ENCODE data around the gene B4GALNT3.

Gene B4GALNT3

GRCh38 chr12:604956-605355, 145.2 kb downstream of the B4GALNT3 start:
- DNase-seq (ENCODE audit: insufficient read length, low spot score) (no peak), FAIRE-seq (peak; percentile 5)
- TF ChIP-seq POLR2AphosphoS5 (IDR thresholded peaks at IDR 0.05; ENCODE audit: low read depth, low read length) (no peak), SPI1 (IDR thresholded peaks at IDR 0.05; ENCODE audit: low read depth, low read length) (no peak), POU2F2 (IDR thresholded peaks at IDR 0.05; ENCODE audit: low read depth, low read length) (no peak), PAX5 (IDR thresholded peaks at IDR 0.05; ENCODE audit: insufficient read depth, low read length, severe bottlenecking) (no peak), TAF1 (IDR thresholded peaks at IDR 0.05; ENCODE audit: low read depth, low read length) (no peak), POLR2A (IDR thresholded peaks at IDR 0.05; ENCODE audit: low read depth, low read length) (no peak)

GRCh38 chr12:607541-608001, 147.8 kb downstream of the B4GALNT3 start:
- FAIRE-seq (peak; percentile 47), DNase-seq (ENCODE audit: insufficient read length, low spot score) (no peak)
- TF ChIP-seq SPI1 (IDR thresholded peaks at IDR 0.05; ENCODE audit: low read depth, low read length), result no peak
- TF ChIP-seq TAF1 (IDR thresholded peaks at IDR 0.05; ENCODE audit: low read depth, low read length), result no peak
- TF ChIP-seq POU2F2 (IDR thresholded peaks at IDR 0.05; ENCODE audit: low read depth, low read length), result no peak
- TF ChIP-seq POLR2AphosphoS5 (IDR thresholded peaks at IDR 0.05; ENCODE audit: low read depth, low read length), result no peak
- no peak for TF ChIP-seq POLR2A (IDR thresholded peaks at IDR 0.05; ENCODE audit: low read depth, low read length)
- no peak for TF ChIP-seq PAX5 (IDR thresholded peaks at IDR 0.05; ENCODE audit: insufficient read depth, low read length, severe bottlenecking)

- no peak for DNase-seq (ENCODE audit: insufficient read length, low spot score)
- FAIRE-seq, result peak; percentile 63
- TF ChIP-seq POLR2A (IDR thresholded peaks at IDR 0.05; ENCODE audit: low read depth, low read length), result no peak
- no peak for TF ChIP-seq SPI1 (IDR thresholded peaks at IDR 0.05; ENCODE audit: low read depth, low read length)
- TF ChIP-seq POU2F2 (IDR thresholded peaks at IDR 0.05; ENCODE audit: low read depth, low read length), result no peak
- TF ChIP-seq POLR2AphosphoS5 (IDR thresholded peaks at IDR 0.05; ENCODE audit: low read depth, low read length), result no peak
- no peak for TF ChIP-seq PAX5 (IDR thresholded peaks at IDR 0.05; ENCODE audit: insufficient read depth, low read length, severe bottlenecking)
- no peak for TF ChIP-seq TAF1 (IDR thresholded peaks at IDR 0.05; ENCODE audit: low read depth, low read length)
These were observed 148.7 kb downstream of the B4GALNT3 start for GRCh38 chr12:608413-608812.

GRCh38 chr12:608921-609320, 149.2 kb downstream of the B4GALNT3 start:
- no peak for TF ChIP-seq POLR2A (IDR thresholded peaks at IDR 0.05; ENCODE audit: low read depth, low read length)
- TF ChIP-seq POLR2AphosphoS5 (IDR thresholded peaks at IDR 0.05; ENCODE audit: low read depth, low read length), result no peak
- no peak for TF ChIP-seq TAF1 (IDR thresholded peaks at IDR 0.05; ENCODE audit: low read depth, low read length)
- TF ChIP-seq POU2F2 (IDR thresholded peaks at IDR 0.05; ENCODE audit: low read depth, low read length), result no peak
- no peak for TF ChIP-seq PAX5 (IDR thresholded peaks at IDR 0.05; ENCODE audit: insufficient read depth, low read length, severe bottlenecking)
- no peak for TF ChIP-seq SPI1 (IDR thresholded peaks at IDR 0.05; ENCODE audit: low read depth, low read length)
- FAIRE-seq (peak; percentile 45), DNase-seq (ENCODE audit: insufficient read length, low spot score) (no peak)

- DNase-seq (ENCODE audit: insufficient read length, low spot score), result no peak
- no peak for TF ChIP-seq POLR2A (IDR thresholded peaks at IDR 0.05; ENCODE audit: low read depth, low read length)
- no peak for TF ChIP-seq POU2F2 (IDR thresholded peaks at IDR 0.05; ENCODE audit: low read depth, low read length)
- no peak for TF ChIP-seq TAF1 (IDR thresholded peaks at IDR 0.05; ENCODE audit: low read depth, low read length)
- TF ChIP-seq SPI1 (IDR thresholded peaks at IDR 0.05; ENCODE audit: low read depth, low read length), result no peak
- no peak for TF ChIP-seq PAX5 (IDR thresholded peaks at IDR 0.05; ENCODE audit: insufficient read depth, low read length, severe bottlenecking)
- no peak for TF ChIP-seq POLR2AphosphoS5 (IDR thresholded peaks at IDR 0.05; ENCODE audit: low read depth, low read length)
- FAIRE-seq, result peak; percentile 31
These were observed 152.0 kb downstream of the B4GALNT3 start for GRCh38 chr12:611721-612120.

- FAIRE-seq (no peak), DNase-seq (ENCODE audit: insufficient read length, low spot score) (no peak)
- TF ChIP-seq TAF1 (IDR thresholded peaks at IDR 0.05; ENCODE audit: low read depth, low read length), result no peak
- no peak for TF ChIP-seq PAX5 (IDR thresholded peaks at IDR 0.05; ENCODE audit: insufficient read depth, low read length, severe bottlenecking)
- TF ChIP-seq POLR2A (IDR thresholded peaks at IDR 0.05; ENCODE audit: low read depth, low read length), result no peak
- TF ChIP-seq POLR2AphosphoS5 (IDR thresholded peaks at IDR 0.05; ENCODE audit: low read depth, low read length), result no peak
- no peak for TF ChIP-seq POU2F2 (IDR thresholded peaks at IDR 0.05; ENCODE audit: low read depth, low read length)
These were observed 152.6 kb downstream of the B4GALNT3 start for GRCh38 chr12:612293-612692.

- TF ChIP-seq TAF1 (IDR thresholded peaks at IDR 0.05; ENCODE audit: low read depth, low read length), result no peak
- TF ChIP-seq SPI1 (IDR thresholded peaks at IDR 0.05; ENCODE audit: low read depth, low read length), result no peak
- TF ChIP-seq POLR2A (IDR thresholded peaks at IDR 0.05; ENCODE audit: low read depth, low read length), result no peak
- no peak for TF ChIP-seq POU2F2 (IDR thresholded peaks at IDR 0.05; ENCODE audit: low read depth, low read length)
- no peak for TF ChIP-seq POLR2AphosphoS5 (IDR thresholded peaks at IDR 0.05; ENCODE audit: low read depth, low read length)
- TF ChIP-seq PAX5 (IDR thresholded peaks at IDR 0.05; ENCODE audit: insufficient read depth, low read length, severe bottlenecking), result no peak
- FAIRE-seq, result no peak
- DNase-seq (ENCODE audit: insufficient read length, low spot score), result no peak
These were observed 153.1 kb downstream of the B4GALNT3 start for GRCh38 chr12:612886-613285.
